GM12891 (cell line): ENCODE data around the gene CHRM5.

Experiments
- DNase-seq: peaks from one replicate; pipeline ENCODE4 v3.0.0; 2011; ENCODE audit warnings: low spot score; ENCODE audit not compliant: insufficient read length
- FAIRE-seq: peaks from 2 replicates; lab custom pipeline; 2011; peaks lifted over from hg19 to GRCh38; lab: Jason Lieb, UNC
- PAX5 ChIP-seq: IDR thresholded peaks from 2 replicates; pipeline ENCODE4 v1.6.1; 2011; ENCODE audit warnings: low read length, moderate library complexity, mild to moderate bottlenecking; ENCODE audit not compliant: insufficient read depth, severe bottlenecking
- POLR2A ChIP-seq: IDR thresholded peaks from 2 replicates; pipeline ENCODE4 v1.6.1; 2011; ENCODE audit warnings: low read depth, low read length, control low read depth
- POLR2AphosphoS5 ChIP-seq: IDR thresholded peaks from 2 replicates; pipeline ENCODE4 v1.6.1; 2011; ENCODE audit warnings: low read depth, low read length, control low read depth
- POU2F2 ChIP-seq: IDR thresholded peaks from 2 replicates; pipeline ENCODE4 v1.6.1; 2011; ENCODE audit warnings: low read depth, mild to moderate bottlenecking, control low read depth, low read length, moderate library complexity
- SPI1 ChIP-seq: IDR thresholded peaks from 2 replicates; pipeline ENCODE4 v1.6.1; 2011; ENCODE audit warnings: low read depth, low read length, control low read depth
- TAF1 ChIP-seq: IDR thresholded peaks from 2 replicates; pipeline ENCODE4 v1.6.1; 2011; ENCODE audit warnings: low read depth, low read length, control low read depth

CHRM5 gene

DNA sequence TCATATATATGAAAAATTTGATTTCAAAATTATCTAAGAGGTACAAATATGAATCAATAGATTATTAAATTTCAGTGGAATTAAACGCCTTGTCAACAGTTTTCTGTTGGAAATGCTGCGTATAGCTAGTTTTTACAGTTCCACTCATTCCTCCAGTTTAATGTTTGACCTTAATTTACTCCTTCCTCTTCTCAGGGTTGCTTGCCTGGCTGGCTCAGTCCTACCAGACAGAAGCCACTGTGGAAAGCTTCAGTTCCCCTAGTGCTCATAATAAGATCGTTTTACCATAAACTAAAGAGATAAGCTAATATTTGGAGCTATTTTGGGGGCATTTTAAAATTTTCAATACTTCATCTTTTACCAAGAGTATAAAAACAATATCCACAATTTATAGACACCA lies 110.6 kb downstream of the CHRM5 start:
- FAIRE-seq (no peak), DNase-seq (no peak)
- no peak for TF ChIP-seq PAX5
- TF ChIP-seq POU2F2: no peak
- TF ChIP-seq SPI1: no peak
- no peak for TF ChIP-seq POLR2A
- no peak for TF ChIP-seq POLR2AphosphoS5

- no peak for FAIRE-seq
- TF ChIP-seq SPI1: no peak
- no peak for TF ChIP-seq TAF1
- no peak for TF ChIP-seq PAX5
- no peak for TF ChIP-seq POLR2AphosphoS5
- no peak for TF ChIP-seq POU2F2
- TF ChIP-seq POLR2A: no peak
- no peak for DNase-seq
Observed at GRCh38 chr15:34079904-34080303, 111.6 kb downstream of the CHRM5 start.

DNA sequence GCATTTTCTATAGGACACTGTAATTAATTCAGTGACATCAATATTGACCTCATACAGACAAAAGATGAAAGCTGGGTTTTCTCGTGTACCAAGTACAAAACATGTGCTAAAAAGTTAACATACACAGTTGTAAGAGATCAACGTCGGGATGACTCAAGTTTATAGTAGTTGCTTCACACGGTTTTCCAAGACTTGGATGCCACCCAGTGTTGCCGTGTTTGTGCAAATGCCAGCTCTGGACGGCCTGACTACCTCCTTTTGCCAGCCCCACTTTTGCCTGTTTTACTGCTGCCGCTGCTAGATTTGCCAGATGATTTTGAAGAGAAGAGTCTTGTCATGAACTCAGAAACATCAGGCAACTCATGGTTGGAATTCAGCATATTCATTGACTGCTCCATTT lies 115.8 kb downstream of the CHRM5 start:
- no peak for DNase-seq
- FAIRE-seq: peak; percentile 75
- TF ChIP-seq POLR2AphosphoS5 (no peak), PAX5 (no peak), POU2F2 (no peak), SPI1 (no peak), TAF1 (no peak), POLR2A (no peak)

DNA sequence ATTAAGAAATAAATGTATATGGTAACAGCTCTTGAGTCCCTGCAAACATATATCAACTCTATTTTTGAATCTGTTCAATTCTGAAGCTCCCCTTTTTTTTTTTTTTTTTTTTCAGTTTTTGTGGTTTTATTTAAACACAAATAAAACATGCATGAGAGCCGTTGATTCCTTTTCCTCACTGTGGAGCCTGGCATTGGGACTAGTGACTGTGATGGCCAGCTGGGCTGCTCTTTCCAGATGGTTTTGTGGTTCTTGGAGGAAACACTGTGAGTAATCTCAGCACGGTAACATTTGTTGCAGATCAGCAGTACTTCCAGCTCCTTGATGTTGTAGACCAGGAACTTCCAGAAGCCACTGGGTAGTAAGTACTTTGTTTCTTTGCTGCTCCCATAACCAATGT lies 117.4 kb downstream of the CHRM5 start:
- FAIRE-seq: no peak
- TF ChIP-seq PAX5 (no peak), POLR2AphosphoS5 (no peak), TAF1 (no peak), SPI1 (no peak), POU2F2 (no peak), POLR2A (no peak)
- DNase-seq: no peak

- DNase-seq (no peak), FAIRE-seq (no peak)
- no peak for TF ChIP-seq POU2F2
- no peak for TF ChIP-seq PAX5
- no peak for TF ChIP-seq TAF1
- TF ChIP-seq POLR2AphosphoS5: no peak
- TF ChIP-seq SPI1: no peak
- no peak for TF ChIP-seq POLR2A
Observed at GRCh38 chr15:34099914-34100313, 131.6 kb downstream of the CHRM5 start.

GRCh38 chr15:34101366-34102174 lies 133.3 kb downstream of the CHRM5 start, which contains the start of the genes EMC7 and PGBD4:
Gene EMC7, minus strand, starts transcription at chr15:34101862. Its CDS starts 23 bp downstream, at chr15:34101839.
Gene PGBD4, plus strand, starts transcription at chr15:34102083. Its CDS starts 449 bp downstream, at chr15:34102532.
- TF ChIP-seq POLR2AphosphoS5 (peak; percentile 96), POU2F2 (peak; percentile 44), PAX5 (no peak), SPI1 (no peak), TAF1 (peak; percentile 58), POLR2A (peak; percentile 97)
- peak; percentile 98 for FAIRE-seq
- peak; percentile 71 for DNase-seq

- DNase-seq: no peak
- no peak for FAIRE-seq
- no peak for TF ChIP-seq PAX5
- no peak for TF ChIP-seq POLR2AphosphoS5
- TF ChIP-seq POLR2A: no peak
- no peak for TF ChIP-seq TAF1
- TF ChIP-seq SPI1: no peak
- TF ChIP-seq POU2F2: no peak
Observed at GRCh38 chr15:34102175-34102925, 134.1 kb downstream of the CHRM5 start.

GRCh38 chr15:34106423-34106822 lies 138.1 kb downstream of the CHRM5 start:
- TF ChIP-seq POLR2A (no peak), POLR2AphosphoS5 (no peak), POU2F2 (no peak), SPI1 (no peak), PAX5 (no peak)
- DNase-seq: no peak
- FAIRE-seq: no peak

- TF ChIP-seq SPI1: no peak
- TF ChIP-seq POLR2AphosphoS5: no peak
- TF ChIP-seq PAX5: no peak
- TF ChIP-seq POLR2A: no peak
- TF ChIP-seq TAF1: no peak
- TF ChIP-seq POU2F2: no peak
- no peak for DNase-seq
- FAIRE-seq: no peak
Observed at GRCh38 chr15:34107315-34107714, 139.0 kb downstream of the CHRM5 start.
